Gastroesophageal sphincter (tissue), 4 donors: ENCODE data around the gene ANP32A. TPM values are rescaled to one million over a fixed set of nuclear protein-coding genes. Genes with fewer than 3 reads are reported as not detected.

Experiments
- ATAC-seq: fragments of 150-250 bp; one replicate; pipeline ENCODE4 v1.9.1; 2016; ENCODE audit warnings: mild to moderate bottlenecking, moderate library complexity
- H3K27ac ChIP-seq, 4 donors: fragments of 200-600 bp; sonication (generic) in 3 of 4; 1 replicate in 3 of 4; 2 replicates in 1 of 4; pipeline ENCODE4 v1.5.1; 2016 to 2019
- H3K27me3 ChIP-seq: fragments of 200-600 bp; sonication (generic); one replicate; pipeline ENCODE4 v1.5.1; 2019
- H3K36me3 ChIP-seq, 2 donors: fragments of 200-600 bp; sonication (generic); one replicate each; pipeline ENCODE4 v1.5.1; 2019; ENCODE audit warnings: control low read depth in 1 of 2
- H3K4me1 ChIP-seq, 3 donors: fragments of 200-600 bp; sonication (generic); 1 replicate in 2 of 3; 2 replicates in 1 of 3; pipeline ENCODE4 v1.5.1; 2016 to 2019; ENCODE audit warnings: control low read depth in 2 of 3
- H3K4me3 ChIP-seq, 2 donors: fragments of 200-600 bp; sonication (generic); one replicate each; pipeline ENCODE4 v1.5.1; 2019; ENCODE audit warnings: mild to moderate bottlenecking in 1 of 2, moderate library complexity in 1 of 2
- H3K9me3 ChIP-seq, 3 donors: fragments of 200-600 bp; sonication (generic); one replicate each; pipeline ENCODE4 v1.5.1; 2017 to 2019; ENCODE audit warnings: control low read depth in 2 of 3
- EP300 ChIP-seq: sonication (generic); formaldehyde crosslinking; IDR thresholded peaks from one replicate; pipeline ENCODE4 v1.6.1; 2017; ENCODE audit warnings: antibody characterized with exemption, mild to moderate bottlenecking
- POLR2A ChIP-seq, 2 donors: fragments of 450-650 bp; IDR thresholded peaks; one replicate each; pipeline ENCODE4 v1.6.1; 2017; ENCODE audit warnings: antibody characterized with exemption in 2 of 2, mild to moderate bottlenecking in 2 of 2, moderate library complexity in 1 of 2
- POLR2AphosphoS5 ChIP-seq: sonication (generic); formaldehyde crosslinking; IDR thresholded peaks from one replicate; pipeline ENCODE4 v1.6.1; 2017; ENCODE audit warnings: antibody characterized with exemption
- WGBS, 2 donors: methylation state at CpG; one replicate each; pipeline ENCODE4 v1.1.5; 2018; ENCODE audit warnings: low coverage in 1 of 2; 5-methylcytosine and 5-hydroxymethylcytosine counted together
- total RNA-seq, 4 donors: library from RNA; depleted of rRNA; stranded (reverse); fragments of >200 nt; gene quantifications; one replicate each; pipeline ENCODE4 v1.1.0, GENCODE V29; 2016
- TF ChIP-seq, protein P1 (sequence below), 4 experiments: fragments of 200-600 bp in 2 of 4; fragments of 450-650 bp in 2 of 4; sonication (generic) in 1 of 4; IDR thresholded peaks; one replicate each; pipeline ENCODE4 v1.5.1; 2017 to 2019; ENCODE audit warnings: antibody characterized with exemption in 4 of 4, mild to moderate bottlenecking in 2 of 4, moderate library complexity in 2 of 4

The ANP32A gene
- total RNA-seq, 4 donors from 2014 or later: 42.4 to 75.0 (median 55.6) TPM

DNA sequence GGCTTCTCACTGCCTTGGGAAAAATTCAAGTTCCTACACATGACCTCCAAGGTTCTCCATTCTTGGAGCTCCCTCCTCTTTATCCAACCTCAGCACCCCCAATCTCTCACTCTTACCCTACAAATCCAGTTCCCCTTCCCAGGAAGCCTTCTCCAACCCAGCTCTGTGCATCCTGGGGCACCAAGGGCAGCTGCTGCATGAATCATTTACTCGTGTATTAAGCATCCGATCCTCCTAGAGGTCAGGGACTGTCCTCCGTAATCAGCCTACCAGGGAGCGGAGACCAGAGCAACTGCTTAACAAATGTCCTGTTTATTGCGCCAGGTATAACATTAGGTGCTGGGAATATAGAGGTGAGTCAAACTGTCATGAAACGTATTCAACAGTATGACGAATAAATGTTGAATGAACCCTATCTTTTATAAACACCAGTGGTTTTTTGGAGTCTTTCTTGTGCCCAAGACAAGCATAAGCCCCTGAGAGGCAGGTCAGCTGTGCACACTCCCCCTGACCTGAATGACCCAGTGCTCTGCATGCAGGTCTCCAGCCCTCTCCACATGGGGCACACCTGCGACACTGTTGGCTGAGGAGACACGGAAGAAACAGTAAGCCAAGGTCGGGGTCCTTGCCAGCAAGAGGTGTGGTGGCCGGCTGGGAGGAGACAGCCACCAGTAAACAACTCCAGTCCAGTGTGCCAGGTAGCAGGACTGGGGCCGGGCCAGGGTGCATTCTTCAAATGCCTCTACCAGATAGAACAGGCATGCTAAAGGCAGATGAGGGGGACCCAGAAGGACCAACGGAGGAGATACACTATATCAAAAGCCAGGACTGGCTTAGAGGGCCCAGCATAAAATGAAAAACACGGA is 27.6 kb downstream of the ANP32A start:
- 72 to 76% methylated on average over 6 to 7 of the region's 14 CpGs for WGBS, 2 donors
- Histone ChIP-seq H3K27ac (peak overlapping the region in 1 of 4 donors; percentile 8), H3K36me3 (no peaks in the 10 kb centered on the region), H3K9me3 (no peaks in the 10 kb centered on the region), H3K4me1 (peaks cover 0 to 96% (median 77%) of the 10 kb centered on the region in 3 donors), H3K4me3 (no peak overlapping the region), H3K27me3 (no peaks in the 10 kb centered on the region)
- ATAC-seq: no peak
- TF ChIP-seq POLR2A (IDR thresholded peaks at IDR 0.05) (no peak), POLR2AphosphoS5 (no peak), EP300 (no peak)
- TF ChIP-seq, protein P1, sequence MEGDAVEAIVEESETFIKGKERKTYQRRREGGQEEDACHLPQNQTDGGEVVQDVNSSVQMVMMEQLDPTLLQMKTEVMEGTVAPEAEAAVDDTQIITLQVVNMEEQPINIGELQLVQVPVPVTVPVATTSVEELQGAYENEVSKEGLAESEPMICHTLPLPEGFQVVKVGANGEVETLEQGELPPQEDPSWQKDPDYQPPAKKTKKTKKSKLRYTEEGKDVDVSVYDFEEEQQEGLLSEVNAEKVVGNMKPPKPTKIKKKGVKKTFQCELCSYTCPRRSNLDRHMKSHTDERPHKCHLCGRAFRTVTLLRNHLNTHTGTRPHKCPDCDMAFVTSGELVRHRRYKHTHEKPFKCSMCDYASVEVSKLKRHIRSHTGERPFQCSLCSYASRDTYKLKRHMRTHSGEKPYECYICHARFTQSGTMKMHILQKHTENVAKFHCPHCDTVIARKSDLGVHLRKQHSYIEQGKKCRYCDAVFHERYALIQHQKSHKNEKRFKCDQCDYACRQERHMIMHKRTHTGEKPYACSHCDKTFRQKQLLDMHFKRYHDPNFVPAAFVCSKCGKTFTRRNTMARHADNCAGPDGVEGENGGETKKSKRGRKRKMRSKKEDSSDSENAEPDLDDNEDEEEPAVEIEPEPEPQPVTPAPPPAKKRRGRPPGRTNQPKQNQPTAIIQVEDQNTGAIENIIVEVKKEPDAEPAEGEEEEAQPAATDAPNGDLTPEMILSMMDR (IDR thresholded peaks at IDR 0.05): no peak

DNA sequence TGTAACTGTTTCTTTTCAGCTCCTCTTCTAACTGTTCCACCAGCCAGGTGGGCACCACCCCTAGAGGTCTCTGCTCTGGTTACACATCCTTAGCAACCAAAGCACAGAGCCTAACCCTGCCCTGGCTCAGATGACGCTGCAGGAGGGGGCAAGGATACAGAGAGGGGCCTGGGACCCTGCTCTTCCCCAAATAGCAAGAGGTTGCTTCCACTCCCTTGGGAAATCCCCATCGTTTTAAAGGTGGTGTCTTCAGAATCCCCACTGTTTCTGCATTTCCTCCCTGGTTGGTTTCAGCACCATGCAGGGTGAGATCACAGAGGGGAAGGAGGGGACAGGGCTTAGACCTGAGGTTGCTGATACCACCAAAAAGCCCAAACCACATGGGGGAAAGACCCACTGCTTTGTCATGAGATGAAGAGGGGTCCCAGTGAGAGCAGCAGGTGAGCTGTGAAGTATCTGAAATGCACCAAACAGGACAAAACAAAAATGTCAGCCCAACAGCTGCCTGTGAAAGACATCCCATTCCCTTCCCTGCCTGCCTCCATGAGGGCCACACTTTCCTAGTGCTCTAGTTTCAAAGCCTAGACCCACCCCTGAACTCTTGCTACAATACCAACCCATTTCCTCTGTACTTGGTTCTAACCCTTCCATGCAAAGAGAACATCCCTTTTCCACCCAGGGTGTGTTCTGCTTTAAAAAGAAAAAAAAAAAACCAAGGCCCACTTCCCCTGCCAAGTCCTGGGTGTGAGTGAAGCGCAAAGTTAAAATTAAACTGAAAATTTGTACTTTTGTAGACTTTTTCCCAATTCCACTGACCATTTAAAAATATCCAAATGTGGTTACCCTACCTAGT is 29.0 kb downstream of the ANP32A start:
- TF ChIP-seq POLR2A (IDR thresholded peaks at IDR 0.05): no peak
- TF ChIP-seq POLR2AphosphoS5: no peak
- TF ChIP-seq EP300: no peak
- TF ChIP-seq, protein P1 (IDR thresholded peaks at IDR 0.05): no peak
- Histone ChIP-seq H3K4me1 (peaks cover 0 to 85% (median 70%) of the 10 kb centered on the region in 3 donors), H3K36me3 (peaks cover 0 to 9% of the 10 kb centered on the region in 2 donors), H3K27me3 (no peaks in the 10 kb centered on the region), H3K27ac (peak overlapping the region in 1 of 4 donors; percentile 2), H3K4me3 (no peak overlapping the region), H3K9me3 (no peaks in the 10 kb centered on the region)
- ATAC-seq: no peak
- 40 to 67% methylated on average over 1 of the region's 3 CpGs for WGBS, 2 donors

DNA sequence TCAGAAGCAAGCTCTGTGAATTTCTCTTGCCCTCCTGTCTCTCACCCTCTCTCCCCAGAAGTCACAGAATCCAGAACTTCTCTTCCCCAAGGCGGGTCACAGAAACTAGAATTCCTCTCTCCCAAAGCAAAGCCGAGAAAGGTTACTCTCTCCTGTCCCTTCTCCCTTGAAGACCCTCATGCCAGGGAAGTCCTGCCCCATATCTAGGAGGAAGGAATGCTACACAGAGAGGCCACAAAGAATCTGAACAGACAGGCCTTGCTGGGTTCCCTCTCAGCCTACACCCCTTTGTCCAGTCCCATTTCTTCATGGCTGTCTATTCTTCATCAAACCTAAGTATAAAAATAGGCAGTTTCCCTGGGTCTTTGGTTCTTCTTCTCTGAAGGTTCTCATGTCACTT is 29.8 kb downstream of the ANP32A start:
- Histone ChIP-seq H3K4me1 (peaks cover 0 to 78% (median 70%) of the 10 kb centered on the region in 3 donors), H3K9me3 (no peaks in the 10 kb centered on the region), H3K4me3 (no peak overlapping the region), H3K36me3 (peaks cover 0 to 16% of the 10 kb centered on the region in 2 donors), H3K27ac (no peak overlapping the region), H3K27me3 (no peaks in the 10 kb centered on the region)
- TF ChIP-seq POLR2AphosphoS5 (no peak), POLR2A (IDR thresholded peaks at IDR 0.05) (no peak), EP300 (no peak)
- TF ChIP-seq, protein P1 (IDR thresholded peaks at IDR 0.05): no peak
- ATAC-seq: no peak
- 100% methylated on average over 1 of the region's 2 CpGs; no CpG with 5 or more reads in 1 of the 2 donors for WGBS, 2 donors

DNA sequence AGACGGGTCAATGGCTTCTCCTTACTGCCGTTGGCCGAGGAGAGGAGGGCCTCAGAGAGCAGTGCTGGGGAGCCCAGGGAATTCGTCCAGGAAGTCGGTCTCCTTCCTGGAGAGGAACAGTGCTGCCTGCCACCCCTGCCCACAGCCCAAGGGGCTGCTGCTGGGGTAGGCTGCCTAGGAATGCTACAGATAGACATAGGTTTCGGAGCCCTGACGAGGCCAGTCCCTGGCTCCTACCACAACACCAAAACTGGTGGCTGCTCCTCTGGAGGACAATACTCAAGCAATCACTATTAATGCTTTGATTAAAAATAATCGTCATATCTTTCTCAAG is 30.5 kb downstream of the ANP32A start:
- H3K4me3 ChIP-seq: no peak overlapping the region
- no peak for ATAC-seq
- H3K27me3 ChIP-seq: no peaks in the 10 kb centered on the region
- no peaks in the 10 kb centered on the region for H3K9me3 ChIP-seq
- 81 to 100% methylated on average over 1 to 4 of the region's 8 CpGs for WGBS, 2 donors
- no peak overlapping the region for H3K27ac ChIP-seq
- H3K4me1 ChIP-seq: peaks cover 0 to 71% (median 63%) of the 10 kb centered on the region in 3 donors
- peaks cover 0 to 23% of the 10 kb centered on the region in 2 donors for H3K36me3 ChIP-seq
- TF ChIP-seq EP300: no peak
- no peak for TF ChIP-seq POLR2AphosphoS5
- TF ChIP-seq POLR2A (IDR thresholded peaks at IDR 0.05): no peak
- TF ChIP-seq, protein P1 (IDR thresholded peaks at IDR 0.05): no peak
